MM.1S (cell line): Measurements from ENCODE around the gene RTRAF.

Experiments used
- CTCF ChIP-seq: fragments of 300-600 bp; sonication (generic); IDR thresholded peaks from 2 replicates; pipeline ENCODE4 v1.5.1; 2016; ENCODE audit warnings: antibody characterized with exemption, low read length, mixed read lengths
- EZH2 ChIP-seq: fragments of 300-600 bp; sonication (generic); optimal IDR thresholded peaks from 2 replicates; pipeline ENCODE3; 2017; ENCODE audit warnings: low read depth, mild to moderate bottlenecking, antibody characterized with exemption, low read length, mixed read lengths
- EZH2phosphoT487 ChIP-seq: fragments of 300-600 bp; sonication (generic); IDR thresholded peaks from 2 replicates; pipeline ENCODE4 v1.6.1; 2018; ENCODE audit warnings: antibody characterized with exemption, low read length

- no peak for TF ChIP-seq CTCF
- TF ChIP-seq EZH2, result no peak
- TF ChIP-seq EZH2phosphoT487, result no peak
These were observed 26.1 kb upstream of the RTRAF start for GRCh38 chr14:51963286-51963685.
